C4-2B (cell line): ENCODE results near the gene RPP14.

Experiments used
- CTCF ChIP-seq: fragments of 450-650 bp; conservative IDR thresholded peaks from 2 replicates; pipeline ENCODE4 v1.5.1; 2017; ENCODE audit warnings: mild to moderate bottlenecking
- ZFX ChIP-seq: fragments of 450-650 bp; IDR thresholded peaks from 2 replicates; pipeline ENCODE4 v1.6.1; 2017

GRCh38 chr3:58308728-58309127, 2.7 kb downstream of the RPP14 start:
- TF ChIP-seq CTCF (no peak), ZFX (no peak)
